Measurements from ENCODE around the gene STX16.
"Not testable (repeated sequence)": the region's sequence is repeated elsewhere in the genome, so short reads cannot be mapped to it uniquely, and the experiment has no call there.

Gene STX16

GRCh38 chr20:58634521-58635278, 16.4 kb upstream of the STX16 start:
- no peak overlapping the region for H3K4me3 ChIP-seq
- peak overlapping the region in 1 of 21 experiments; percentile 5 for H3K27ac ChIP-seq

GRCh38 chr20:58635279-58635665, 15.8 kb upstream of the STX16 start:
- Histone ChIP-seq H3K27ac (no peak overlapping the region), H3K4me3 (no peak overlapping the region)

GRCh38 chr20:58636396-58636982, 14.6 kb upstream of the STX16 start:
- H3K4me3 ChIP-seq, result no peak overlapping the region
- H3K27ac ChIP-seq, result no peak overlapping the region

- H3K4me3 ChIP-seq, result no peak overlapping the region
These were observed 14.1 kb upstream of the STX16 start for GRCh38 chr20:58636983-58637421.

GRCh38 chr20:58637466-58638213, 13.4 kb upstream of the STX16 start:
- Histone ChIP-seq H3K27ac (no peak overlapping the region), H3K4me3 (no peak overlapping the region)

More at GRCh38 chr20:58636983-58637421, 14.1 kb upstream of the STX16 start:
- H3K27ac ChIP-seq, result no peak overlapping the region

GRCh38 chr20:58638467-58639181, 12.5 kb upstream of the STX16 start:
- Histone ChIP-seq H3K4me3 (no peak overlapping the region), H3K27ac (no peak overlapping the region)

- no peak overlapping the region for H3K27ac ChIP-seq
- no peak overlapping the region for H3K4me3 ChIP-seq
These were observed 11.6 kb upstream of the STX16 start for GRCh38 chr20:58639182-58640146.

GRCh38 chr20:58640446-58640845, 10.6 kb upstream of the STX16 start:
- Histone ChIP-seq H3K27ac (no peak overlapping the region), H3K4me3 (no peak overlapping the region)

- no peak overlapping the region for H3K4me3 ChIP-seq
These were observed 8.6 kb upstream of the STX16 start for GRCh38 chr20:58642441-58642840.

GRCh38 chr20:58642896-58643295, 8.2 kb upstream of the STX16 start:
- not testable (repeated sequence) for H3K27ac ChIP-seq, H3K4me3 ChIP-seq

More at GRCh38 chr20:58642441-58642840, 8.6 kb upstream of the STX16 start:
- no peak overlapping the region for H3K27ac ChIP-seq

- H3K4me3 ChIP-seq, result no peak overlapping the region
- H3K27ac ChIP-seq, result no peak overlapping the region
These were observed 5.6 kb upstream of the STX16 start for GRCh38 chr20:58645412-58645968.

- Histone ChIP-seq H3K27ac (no peak overlapping the region), H3K4me3 (no peak overlapping the region)
These were observed 4.8 kb upstream of the STX16 start for GRCh38 chr20:58646257-58646656.

GRCh38 chr20:58646703-58647102, 4.4 kb upstream of the STX16 start:
- Histone ChIP-seq H3K4me3 (no peak overlapping the region), H3K27ac (no peak overlapping the region)

- Histone ChIP-seq H3K4me3 (no peak overlapping the region), H3K27ac (no peak overlapping the region)
These were observed 3.8 kb upstream of the STX16 start for GRCh38 chr20:58647162-58647795.

GRCh38 chr20:58647796-58648501, 3.1 kb upstream of the STX16 start:
- peak overlapping the region in 1 of 21 experiments; percentile 9 for H3K27ac ChIP-seq

GRCh38 chr20:58648502-58648825, 2.6 kb upstream of the STX16 start:
- not testable (repeated sequence) for H3K4me3 ChIP-seq
- peak overlapping the region in 1 of 21 experiments; percentile 9 for H3K27ac ChIP-seq

More at GRCh38 chr20:58647796-58648501, 3.1 kb upstream of the STX16 start:
- no peak overlapping the region for H3K4me3 ChIP-seq

- Histone ChIP-seq H3K27ac (peak overlapping the region; percentile 72 to 96 (median 92)), H3K4me3 (peak overlapping the region; percentile 78 to 99 (median 92))
These were observed 1.5 kb upstream of the STX16 start for GRCh38 chr20:58649288-58650180.

Measured in skin epidermis (tissue), 12 donors.